Effector memory CD8-positive, alpha-beta T cell (primary cell): ENCODE results near the gene PPP1R13B.

Source experiments
- ATAC-seq: fragments of 150-1000 bp; cut with Tn5 transposase; replicated peaks from 2 replicates; pipeline ENCODE4 v1.10.0; 2021; ENCODE audit warnings: mild to moderate bottlenecking, moderate library complexity
- DNase-seq, 3 experiments: peaks; one replicate each; pipeline ENCODE4 v3.0.0; 2021
- H3K27ac Mint-ChIP-seq, 2 donors: one replicate each; pipeline ENCODE4 v1.8.0; 2022; ENCODE audit warnings: mild to moderate bottlenecking in 2 of 2, mixed read lengths in 2 of 2, moderate library complexity in 2 of 2
- H3K27me3 Mint-ChIP-seq, 2 donors: one replicate each; pipeline ENCODE4 v1.8.0; 2022; ENCODE audit warnings: mixed read lengths in 2 of 2
- H3K36me3 Mint-ChIP-seq: one replicate; pipeline ENCODE4 v1.8.0; 2022; ENCODE audit warnings: mild to moderate bottlenecking, moderate library complexity, mixed read lengths; ENCODE audit not compliant: insufficient read depth
- H3K4me1 Mint-ChIP-seq, 2 donors: one replicate each; pipeline ENCODE4 v1.8.0; 2022; ENCODE audit warnings: low read depth in 2 of 2, mixed read lengths in 2 of 2
- H3K4me3 Mint-ChIP-seq, 2 donors: one replicate each; pipeline ENCODE4 v1.8.0; 2022; ENCODE audit warnings: mild to moderate bottlenecking in 2 of 2, mixed read lengths in 2 of 2, moderate library complexity in 2 of 2
- H3K9me3 Mint-ChIP-seq, 2 donors: one replicate each; pipeline ENCODE4 v1.8.0; 2022; ENCODE audit warnings: mixed read lengths in 2 of 2

PPP1R13B gene

DNA sequence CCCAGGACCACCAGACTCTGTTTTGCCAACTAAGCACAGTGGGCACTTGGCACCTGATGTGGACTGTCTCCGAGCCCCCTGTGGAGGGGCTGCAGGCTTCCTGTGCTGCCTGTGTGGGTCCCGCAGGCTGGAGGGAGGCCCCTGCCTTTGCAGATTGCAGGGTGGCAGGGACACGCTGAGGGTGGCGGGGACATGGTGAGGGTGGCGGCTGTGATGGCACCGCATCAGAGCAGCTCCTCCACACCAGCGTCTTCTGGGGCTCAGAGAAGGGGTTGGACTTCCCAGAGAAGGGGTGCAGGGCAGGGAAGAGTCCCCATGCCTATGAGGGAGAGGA, 123.7 kb downstream of the PPP1R13B start:
- ATAC-seq (no peak), DNase-seq (no peak)
- H3K36me3 Mint-ChIP-seq = no peaks in the 10 kb centered on the region
- no peaks in the 10 kb centered on the region for H3K9me3 Mint-ChIP-seq
- no peak overlapping the region for H3K4me3 Mint-ChIP-seq
- peaks cover 12 to 14% of the 10 kb centered on the region in 2 donors for H3K4me1 Mint-ChIP-seq
- H3K27ac Mint-ChIP-seq = no peak overlapping the region
- H3K27me3 Mint-ChIP-seq = no peaks in the 10 kb centered on the region

- Mint-ChIP-seq H3K4me3 (no peak overlapping the region), H3K9me3 (no peaks in the 10 kb centered on the region), H3K36me3 (no peaks in the 10 kb centered on the region), H3K27me3 (no peaks in the 10 kb centered on the region), H3K27ac (no peak overlapping the region), H3K4me1 (peaks cover 25 to 26% of the 10 kb centered on the region in 2 donors)
- no peak for DNase-seq
- no peak for ATAC-seq
Measured at GRCh38 chr14:103721334-103722120, 125.8 kb downstream of the PPP1R13B start.

DNA sequence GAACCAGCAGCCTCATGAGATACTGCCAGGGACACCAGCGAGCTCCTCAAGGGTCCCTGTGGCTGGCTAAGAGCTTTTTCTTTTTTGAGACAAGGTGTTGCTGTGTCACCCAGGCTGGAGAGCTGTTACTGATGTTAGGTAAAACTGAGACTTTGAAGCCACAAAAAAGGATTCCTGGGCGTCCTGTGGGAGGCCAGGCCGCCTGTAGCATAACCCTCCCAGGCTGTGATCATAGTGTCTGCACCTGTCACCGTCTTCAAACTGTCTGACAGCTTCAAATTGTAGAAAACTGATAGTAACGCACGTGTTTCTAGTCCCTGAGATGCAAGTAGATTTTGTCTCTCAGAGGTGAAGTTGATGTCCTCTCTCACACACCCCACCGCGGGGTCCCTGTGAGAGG, 127.6 kb downstream of the PPP1R13B start:
- ATAC-seq = no peak
- peaks cover 30% of the 10 kb centered on the region in 2 donors for H3K4me1 Mint-ChIP-seq
- H3K4me3 Mint-ChIP-seq = no peak overlapping the region

GRCh38 chr14:103718572-103718971, 128.8 kb downstream of the PPP1R13B start:
- H3K4me1 Mint-ChIP-seq = peaks cover 35 to 36% of the 10 kb centered on the region in 2 donors
- H3K27ac Mint-ChIP-seq = no peak overlapping the region
- ATAC-seq = no peak
- peak overlapping the region in 1 of 2 donors; percentile 93 for H3K4me3 Mint-ChIP-seq
- DNase-seq = no peak
- H3K27me3 Mint-ChIP-seq = no peaks in the 10 kb centered on the region
- no peaks in the 10 kb centered on the region for H3K9me3 Mint-ChIP-seq
- peaks cover 5% of the 10 kb centered on the region for H3K36me3 Mint-ChIP-seq

More for the DNA sequence above, 127.6 kb downstream of the PPP1R13B start:
- no peaks in the 10 kb centered on the region for H3K27me3 Mint-ChIP-seq
- H3K9me3 Mint-ChIP-seq = no peaks in the 10 kb centered on the region
- H3K27ac Mint-ChIP-seq = peak overlapping the region in 1 of 2 donors; percentile 35
- no peak for DNase-seq
- peaks cover 5% of the 10 kb centered on the region for H3K36me3 Mint-ChIP-seq

GRCh38 chr14:103716899-103717411, 130.4 kb downstream of the PPP1R13B start:
- Mint-ChIP-seq H3K4me1 (peaks cover 39 to 40% of the 10 kb centered on the region in 2 donors), H3K27me3 (no peaks in the 10 kb centered on the region), H3K36me3 (peaks cover 5% of the 10 kb centered on the region), H3K4me3 (peak overlapping the region; percentile 88 to 93), H3K9me3 (no peaks in the 10 kb centered on the region), H3K27ac (no peak overlapping the region)
- DNase-seq = no peak
- ATAC-seq = no peak

DNA sequence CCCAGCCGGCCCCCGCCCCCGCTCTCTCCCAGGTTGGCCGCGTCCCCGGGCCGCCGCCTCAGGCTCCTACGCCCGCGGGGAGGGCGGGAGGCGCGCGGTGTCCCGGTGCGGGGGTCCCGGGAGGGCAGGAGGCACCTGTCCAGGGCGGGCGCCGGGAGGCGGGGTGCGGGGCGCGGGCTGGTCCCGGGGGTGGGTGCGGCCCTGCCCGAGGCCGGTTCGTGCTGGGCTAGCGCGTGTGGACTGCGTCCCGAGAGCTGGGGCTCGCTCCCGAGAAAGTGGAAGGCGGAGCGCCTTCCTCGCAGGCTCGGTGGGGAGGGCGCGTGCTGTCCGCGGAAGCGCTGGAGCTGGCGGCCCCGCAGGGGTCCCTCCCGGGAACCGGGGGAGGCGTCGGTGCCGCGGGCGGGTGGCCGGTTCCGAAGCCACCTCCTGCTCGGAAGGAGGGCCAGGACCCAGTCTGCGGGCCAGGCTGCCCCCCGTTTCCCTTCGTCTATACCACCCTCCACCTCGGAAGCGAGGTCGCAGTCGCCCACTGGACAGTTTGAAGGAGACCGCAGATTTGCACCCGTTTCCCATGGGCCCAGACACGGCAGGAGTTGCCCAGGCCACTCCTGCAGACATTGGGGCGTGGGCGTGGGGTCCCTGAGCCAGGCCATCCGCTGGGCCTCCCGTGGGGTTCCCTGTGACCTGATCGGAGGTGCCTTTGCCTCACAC, 131.1 kb downstream of the PPP1R13B start:
- peak overlapping the region; percentile 88 to 93 for H3K4me3 Mint-ChIP-seq
- no peaks in the 10 kb centered on the region for H3K9me3 Mint-ChIP-seq
- peaks cover 5% of the 10 kb centered on the region for H3K36me3 Mint-ChIP-seq
- ATAC-seq = no peak
- DNase-seq = peak in 1 of 3 experiments; percentile 8
- peaks cover 32 to 39% of the 10 kb centered on the region in 2 donors for H3K4me1 Mint-ChIP-seq
- no peaks in the 10 kb centered on the region for H3K27me3 Mint-ChIP-seq
- H3K27ac Mint-ChIP-seq = no peak overlapping the region

- peak within 1 kb of the TSS; percentile 92 to 94 for H3K27ac Mint-ChIP-seq
- DNase-seq = peak; percentile 99 to 100 (median 99)
- peak; percentile 91 for ATAC-seq
- H3K4me3 Mint-ChIP-seq = peak within 1 kb of the TSS; percentile 88 to 93
- peaks cover 31 to 36% of the 10 kb centered on the region in 2 donors for H3K4me1 Mint-ChIP-seq
- H3K27me3 Mint-ChIP-seq = no peaks in the 10 kb centered on the region
- H3K36me3 Mint-ChIP-seq = peaks cover 5% of the 10 kb centered on the region
- no peaks in the 10 kb centered on the region for H3K9me3 Mint-ChIP-seq
Measured at GRCh38 chr14:103715052-103716000, 132.0 kb downstream of the PPP1R13B start, which contains the start of the genes XRCC3 and ZFYVE21. XRCC3 (minus strand) TSS chr14:103715451; CDS start chr14:103711087, 4,364 bp downstream. ZFYVE21 (plus strand) TSS chr14:103715810; CDS start chr14:103715842, 32 bp downstream.

DNA sequence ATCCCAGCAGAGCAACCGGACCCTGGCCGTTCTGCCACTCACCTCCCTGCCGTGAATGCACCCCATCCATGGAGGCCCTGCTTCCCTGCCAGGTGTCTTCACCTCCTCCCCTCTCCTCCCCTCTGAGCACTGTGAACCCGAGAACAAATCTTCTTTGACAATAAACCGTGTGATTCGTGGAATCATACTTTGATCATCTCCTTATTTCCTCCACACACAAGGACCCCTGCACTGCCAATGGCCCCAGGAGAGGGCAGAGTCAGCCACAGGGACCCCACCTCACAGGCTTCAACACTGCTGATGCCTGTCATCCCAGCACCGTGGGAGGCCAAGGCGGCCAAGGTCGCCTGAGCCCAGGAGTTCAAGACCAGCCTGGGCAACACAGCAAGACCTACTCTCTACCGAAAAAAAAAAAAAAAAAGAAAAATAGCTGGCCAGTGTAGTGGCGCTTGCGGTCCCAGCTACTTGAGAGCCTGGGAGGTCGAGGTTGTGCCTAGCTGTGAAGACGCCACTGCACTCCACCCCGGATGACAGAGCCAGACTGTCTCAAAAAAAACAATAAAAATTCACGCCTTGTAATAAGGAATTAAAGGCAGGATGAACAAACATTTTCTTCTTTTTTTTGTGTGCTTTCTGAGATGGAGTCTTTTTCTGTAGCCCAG, 133.2 kb downstream of the PPP1R13B start:
- Mint-ChIP-seq H3K4me1 (peaks cover 27 to 32% of the 10 kb centered on the region in 2 donors), H3K36me3 (peaks cover 5% of the 10 kb centered on the region), H3K9me3 (no peaks in the 10 kb centered on the region), H3K27me3 (no peaks in the 10 kb centered on the region), H3K4me3 (peak overlapping the region; percentile 88 to 93), H3K27ac (peak overlapping the region; percentile 92 to 94)
- ATAC-seq (no peak), DNase-seq (no peak)

DNA sequence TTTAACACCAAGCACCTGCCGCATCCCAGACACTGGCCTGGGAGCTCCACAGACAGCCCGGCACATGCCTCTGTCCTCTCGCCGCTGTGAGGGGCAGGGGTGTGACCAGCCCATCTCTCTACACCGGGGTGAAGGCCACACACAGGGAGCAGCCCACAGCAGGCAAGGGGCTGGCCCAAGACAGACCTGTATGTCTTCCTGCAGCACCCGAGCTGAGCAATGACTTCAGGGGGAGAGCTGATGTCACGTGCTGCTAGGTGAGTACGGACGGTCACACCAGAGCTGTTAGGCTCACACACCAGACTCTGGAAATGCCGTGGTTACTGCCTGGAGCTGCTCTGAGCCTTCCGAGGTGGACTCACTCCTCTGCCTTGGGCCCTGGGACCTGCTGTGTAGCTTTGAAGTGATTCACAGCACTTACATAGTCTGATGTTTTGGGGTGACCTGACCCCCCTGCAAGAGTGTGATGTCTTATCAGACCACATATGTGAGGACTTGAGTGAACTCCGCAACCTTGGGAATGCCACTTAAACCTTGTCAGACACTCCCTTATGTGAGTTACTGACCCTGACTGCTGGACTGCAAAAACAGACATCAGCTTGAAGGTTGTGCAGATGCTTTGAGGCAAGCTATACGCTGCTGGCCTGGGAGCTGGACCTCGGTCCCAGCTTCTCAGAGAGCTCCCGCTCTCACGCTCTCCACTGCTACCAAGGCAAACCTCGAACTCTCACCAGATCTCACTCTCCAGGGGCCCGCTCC, 133.9 kb downstream of the PPP1R13B start:
- H3K9me3 Mint-ChIP-seq = no peaks in the 10 kb centered on the region
- no peak for DNase-seq
- ATAC-seq = no peak
- H3K4me3 Mint-ChIP-seq = peak overlapping the region; percentile 88 to 93
- peaks cover 5% of the 10 kb centered on the region for H3K36me3 Mint-ChIP-seq
- H3K27me3 Mint-ChIP-seq = no peaks in the 10 kb centered on the region
- H3K4me1 Mint-ChIP-seq = peaks cover 23 to 27% of the 10 kb centered on the region in 2 donors
- peak overlapping the region in 1 of 2 donors; percentile 92 for H3K27ac Mint-ChIP-seq

GRCh38 chr14:103712633-103713247, 134.6 kb downstream of the PPP1R13B start:
- peaks cover 17 to 24% of the 10 kb centered on the region in 2 donors for H3K4me1 Mint-ChIP-seq
- no peak overlapping the region for H3K4me3 Mint-ChIP-seq
- no peaks in the 10 kb centered on the region for H3K9me3 Mint-ChIP-seq
- no peaks in the 10 kb centered on the region for H3K27me3 Mint-ChIP-seq
- H3K27ac Mint-ChIP-seq = peak overlapping the region in 1 of 2 donors; percentile 79
- no peak for DNase-seq
- peaks cover 5% of the 10 kb centered on the region for H3K36me3 Mint-ChIP-seq
- ATAC-seq = no peak

DNA sequence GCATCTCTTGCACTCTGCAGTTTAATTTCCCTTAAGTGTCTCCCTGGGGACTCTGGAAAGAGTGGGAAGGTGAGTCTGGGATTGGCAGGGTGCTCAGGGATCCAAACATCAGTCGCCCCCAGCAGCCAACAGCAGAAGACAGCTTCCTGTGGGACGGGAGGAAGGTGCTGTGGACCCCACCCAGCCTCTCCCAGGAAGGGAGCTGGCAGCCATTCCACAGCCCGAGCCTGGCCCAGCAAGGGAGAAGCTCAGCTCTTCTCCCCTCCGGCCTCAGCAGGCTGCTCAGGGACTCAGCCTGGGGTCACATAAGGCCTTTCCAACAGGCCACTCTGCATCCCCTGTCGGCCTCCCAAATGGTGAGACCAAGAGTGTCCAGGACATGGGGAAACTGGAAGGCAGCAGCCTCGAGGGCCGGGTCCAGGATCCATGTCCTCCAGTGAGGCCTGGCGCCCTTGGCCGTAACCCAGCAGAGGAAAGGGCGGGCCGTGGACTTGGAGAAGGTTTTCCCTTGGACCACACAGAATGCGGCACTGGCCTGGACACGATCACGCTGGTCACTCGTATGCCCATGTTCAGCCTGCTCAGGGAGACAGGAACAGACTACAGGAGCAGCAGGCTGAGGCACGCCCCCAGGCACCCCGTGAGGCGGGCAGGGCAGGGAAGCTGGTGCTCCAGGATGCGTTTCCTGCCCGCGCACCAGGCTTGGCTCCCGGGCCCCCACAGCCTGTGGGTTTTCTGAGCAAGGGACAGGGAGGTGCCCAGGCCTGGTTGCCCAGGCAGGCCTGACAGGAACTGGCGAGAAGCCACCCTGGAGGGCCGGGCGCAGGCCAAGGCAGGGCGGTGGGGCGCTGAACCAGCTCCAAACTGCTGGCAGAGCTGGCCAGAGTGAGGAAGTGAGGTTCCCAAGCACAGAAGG, 135.6 kb downstream of the PPP1R13B start:
- H3K36me3 Mint-ChIP-seq = peaks cover 5% of the 10 kb centered on the region
- peaks cover 14 to 16% of the 10 kb centered on the region in 2 donors for H3K4me1 Mint-ChIP-seq
- no peaks in the 10 kb centered on the region for H3K27me3 Mint-ChIP-seq
- no peaks in the 10 kb centered on the region for H3K9me3 Mint-ChIP-seq
- no peak for DNase-seq
- H3K4me3 Mint-ChIP-seq = no peak overlapping the region
- peak overlapping the region; percentile 17 to 54 for H3K27ac Mint-ChIP-seq
- no peak for ATAC-seq
